ENCODE measurements around the gene SENP5. TPM values are rescaled to one million over a fixed set of nuclear protein-coding genes. Genes with fewer than 3 reads are reported as not detected.

SENP5 gene
- total and polyA plus RNA-seq, 9 of the 15 experiments (the other 6 are each of a cell fraction or from before 2014, with no cell fraction given), result 18.3 to 59.7 (median 35.8) TPM

GRCh38 chr3:196842567-196843434, 24.9 kb upstream of the SENP5 start (continued):
- TF ChIP-seq PHF8 (IDR thresholded peaks at IDR 0.05; ENCODE audit: borderline replicate concordance, low read length) (peak; percentile 49; the same call in 1 of the 2 replicates), ATF2 (CRISPR knock-in tag; IDR thresholded peaks at IDR 0.05) (no peak), EZH2 (IDR thresholded peaks at IDR 0.05; ENCODE audit: borderline replicate concordance, low read depth, low read length) (no peak), HNRNPL (IDR thresholded peaks at IDR 0.05; ENCODE audit: low read depth, low read length) (no peak), FIP1L1 (IDR thresholded peaks at IDR 0.05; ENCODE audit: low read depth, low read length, poor library complexity, severe bottlenecking) (no peak), ZNF644 (tag; IDR thresholded peaks at IDR 0.05; ENCODE audit: low read depth) (peak; percentile 100), GTF3C2 (IDR thresholded peaks at IDR 0.05; ENCODE audit: borderline replicate concordance, extremely low read depth, insufficient read length) (no peak), TAF1 (IDR thresholded peaks at IDR 0.05; ENCODE audit: control insufficient read depth, extremely low read depth, insufficient read depth, low read length, severe bottlenecking) (peak; percentile 68), KLF1 (tag; IDR thresholded peaks at IDR 0.05) (peak; percentile 98), SMARCB1 (IDR thresholded peaks at IDR 0.05; ENCODE audit: insufficient read length, low read depth) (no peak), ADNP (tag; IDR thresholded peaks at IDR 0.05) (peak; percentile 92), NFE2 (IDR thresholded peaks at IDR 0.05; ENCODE audit: low read depth) (peak; percentile 48; the same call in 1 of the 2 replicates), ZNF696 (CRISPR knock-in tag; conservative IDR thresholded peaks at IDR 0.05) (peak; percentile 94), SP2 (IDR thresholded peaks at IDR 0.05; ENCODE audit: extremely low read depth, low read depth, low read length, poor library complexity, severe bottlenecking) (no peak), MTA3 (IDR thresholded peaks at IDR 0.05; ENCODE audit: borderline replicate concordance) (peak; percentile 79; the same call in 1 of the 2 replicates), PPARD (CRISPR knock-in tag; IDR thresholded peaks at IDR 0.05) (peak; percentile 99), E2F3 (CRISPR knock-in tag; IDR thresholded peaks at IDR 0.05) (peak; percentile 99), ZNF165 (CRISPR knock-in tag; IDR thresholded peaks at IDR 0.05; ENCODE audit: borderline replicate concordance) (peak; percentile 99), PML (IDR thresholded peaks at IDR 0.05; ENCODE audit: low read length) (peak; percentile 31; the same call in 1 of the 2 replicates), NELFE (IDR thresholded peaks at IDR 0.05; ENCODE audit: insufficient read depth, insufficient read length) (no peak), ZNF41 (CRISPR knock-in tag; conservative IDR thresholded peaks at IDR 0.05) (peak; percentile 99), MCM5 (IDR thresholded peaks at IDR 0.05; ENCODE audit: low read depth) (no peak), TCFL5 (CRISPR knock-in tag; conservative IDR thresholded peaks at IDR 0.05) (peak; percentile 99), CHD2 (IDR thresholded peaks at IDR 0.05; ENCODE audit: low read depth, low read length) (no peak)

Measured in K562 (cell line).